A549 (cell line): ENCODE results near the gene ADD1.

Source experiments
- CHD2 ChIP-seq: fragments of 150-350 bp; IDR thresholded peaks from 2 replicates; pipeline ENCODE4 v1.6.1; 2014; ENCODE audit warnings: low read length; ENCODE audit not compliant: partially characterized antibody
- HOXA7 ChIP-seq: fragments of 250-450 bp; sonication (Bioruptor Pico); IDR thresholded peaks from 2 replicates; pipeline ENCODE4 v1.5.0; 2020; ENCODE audit warnings: mild to moderate bottlenecking, moderate library complexity
- JUN ChIP-seq, 2 experiments: fragments of >200 bp; sonication (Bioruptor Twin); formaldehyde crosslinking; IDR thresholded peaks; 2 replicates in 1 of 2; 3 replicates in 1 of 2; pipeline ENCODE4 v1.6.1; 2016 to 2017
- JUNB ChIP-seq: fragments of >200 bp; sonication (Bioruptor Twin); formaldehyde crosslinking; IDR thresholded peaks from 2 replicates; pipeline ENCODE4 v1.6.1; 2016
- MAZ ChIP-seq: fragments of 150-350 bp; IDR thresholded peaks from 2 replicates; pipeline ENCODE4 v1.6.1; 2014; ENCODE audit warnings: antibody characterized with exemption, low read depth, low read length, borderline replicate concordance
- PHF8 ChIP-seq: fragments of 200-600 bp; sonication (generic); IDR thresholded peaks from 2 replicates; pipeline ENCODE4 v1.6.1; 2016; ENCODE audit warnings: low read depth, mild to moderate bottlenecking, antibody characterized with exemption, moderate library complexity, borderline replicate concordance
- POLR2A ChIP-seq: IDR thresholded peaks from 2 replicates; pipeline ENCODE4 v1.6.1; 2012; ENCODE audit warnings: mild to moderate bottlenecking, low read length
- RAD21 ChIP-seq, 2 experiments: fragments of >200 bp in 1 of 2; sonication (Bioruptor Twin) in 1 of 2; formaldehyde crosslinking in 1 of 2; IDR thresholded peaks in 1 of 2; conservative IDR thresholded peaks in 1 of 2; 2 replicates in 1 of 2; 3 replicates in 1 of 2; pipeline ENCODE4 v1.6.1; 2012 to 2018; ENCODE audit warnings: inconsistent platforms in 1 of 2
- RCOR1 ChIP-seq: fragments of 150-350 bp; IDR thresholded peaks from 2 replicates; pipeline ENCODE4 v1.6.1; 2014; ENCODE audit warnings: antibody characterized with exemption, low read length, low read depth
- SMC3 ChIP-seq: fragments of >200 bp; sonication (Bioruptor Twin); formaldehyde crosslinking; IDR thresholded peaks from 3 replicates; pipeline ENCODE4 v1.6.1; 2018; ENCODE audit warnings: inconsistent platforms
- TF ChIP-seq, protein P1 (sequence below): fragments of >200 bp; sonication (Bioruptor Twin); formaldehyde crosslinking; IDR thresholded peaks from 3 replicates; pipeline ENCODE4 v1.5.1; 2016
- TF ChIP-seq, protein P2 (sequence below): fragments of 200-600 bp; sonication (generic); IDR thresholded peaks from 2 replicates; pipeline ENCODE4 v1.6.1; 2016; ENCODE audit warnings: antibody characterized with exemption, mild to moderate bottlenecking, moderate library complexity
- TF ChIP-seq, protein P3 (sequence below): fragments of 450-650 bp; IDR thresholded peaks from 2 replicates; pipeline ENCODE4 v1.6.1; 2014; ENCODE audit warnings: antibody characterized with exemption
- TF ChIP-seq, protein P4 (sequence below): IDR thresholded peaks from 2 replicates; pipeline ENCODE4 v1.6.1; 2012

DNA sequence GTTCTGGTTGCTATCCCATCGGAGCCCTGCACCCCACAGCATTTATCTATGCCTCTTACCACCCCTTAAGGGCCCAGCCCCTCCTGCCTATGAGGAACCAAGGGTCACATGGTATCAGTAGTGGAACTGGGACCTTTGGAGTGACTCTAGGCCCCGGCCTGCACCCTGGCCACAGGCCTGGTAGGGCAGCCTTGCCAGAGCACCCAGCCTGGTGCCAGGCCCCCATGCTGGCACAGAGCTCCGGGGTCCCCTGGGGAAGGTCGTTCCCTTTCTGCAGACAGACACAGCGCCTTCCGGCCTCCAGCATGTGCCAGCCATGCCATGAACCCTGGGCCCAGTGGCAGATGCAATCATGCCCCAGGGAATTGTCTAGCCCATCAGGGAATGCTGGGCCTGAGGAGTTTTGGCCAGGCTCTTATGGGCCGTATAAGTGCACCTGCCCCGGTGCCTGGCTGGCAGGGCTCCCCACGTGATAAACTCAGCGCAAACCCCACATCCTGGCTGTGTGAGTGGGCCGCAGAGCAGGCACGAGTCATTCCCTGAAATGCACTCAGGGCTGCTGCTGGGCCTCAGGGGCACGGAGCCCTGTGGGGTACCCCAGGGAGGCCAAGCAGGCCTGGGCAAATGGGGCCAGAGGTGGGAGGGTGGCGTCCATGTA lies 19.8 kb upstream of the ADD1 start:
- TF ChIP-seq, protein P1, sequence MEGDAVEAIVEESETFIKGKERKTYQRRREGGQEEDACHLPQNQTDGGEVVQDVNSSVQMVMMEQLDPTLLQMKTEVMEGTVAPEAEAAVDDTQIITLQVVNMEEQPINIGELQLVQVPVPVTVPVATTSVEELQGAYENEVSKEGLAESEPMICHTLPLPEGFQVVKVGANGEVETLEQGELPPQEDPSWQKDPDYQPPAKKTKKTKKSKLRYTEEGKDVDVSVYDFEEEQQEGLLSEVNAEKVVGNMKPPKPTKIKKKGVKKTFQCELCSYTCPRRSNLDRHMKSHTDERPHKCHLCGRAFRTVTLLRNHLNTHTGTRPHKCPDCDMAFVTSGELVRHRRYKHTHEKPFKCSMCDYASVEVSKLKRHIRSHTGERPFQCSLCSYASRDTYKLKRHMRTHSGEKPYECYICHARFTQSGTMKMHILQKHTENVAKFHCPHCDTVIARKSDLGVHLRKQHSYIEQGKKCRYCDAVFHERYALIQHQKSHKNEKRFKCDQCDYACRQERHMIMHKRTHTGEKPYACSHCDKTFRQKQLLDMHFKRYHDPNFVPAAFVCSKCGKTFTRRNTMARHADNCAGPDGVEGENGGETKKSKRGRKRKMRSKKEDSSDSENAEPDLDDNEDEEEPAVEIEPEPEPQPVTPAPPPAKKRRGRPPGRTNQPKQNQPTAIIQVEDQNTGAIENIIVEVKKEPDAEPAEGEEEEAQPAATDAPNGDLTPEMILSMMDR: no peak
- TF ChIP-seq, protein P2, sequence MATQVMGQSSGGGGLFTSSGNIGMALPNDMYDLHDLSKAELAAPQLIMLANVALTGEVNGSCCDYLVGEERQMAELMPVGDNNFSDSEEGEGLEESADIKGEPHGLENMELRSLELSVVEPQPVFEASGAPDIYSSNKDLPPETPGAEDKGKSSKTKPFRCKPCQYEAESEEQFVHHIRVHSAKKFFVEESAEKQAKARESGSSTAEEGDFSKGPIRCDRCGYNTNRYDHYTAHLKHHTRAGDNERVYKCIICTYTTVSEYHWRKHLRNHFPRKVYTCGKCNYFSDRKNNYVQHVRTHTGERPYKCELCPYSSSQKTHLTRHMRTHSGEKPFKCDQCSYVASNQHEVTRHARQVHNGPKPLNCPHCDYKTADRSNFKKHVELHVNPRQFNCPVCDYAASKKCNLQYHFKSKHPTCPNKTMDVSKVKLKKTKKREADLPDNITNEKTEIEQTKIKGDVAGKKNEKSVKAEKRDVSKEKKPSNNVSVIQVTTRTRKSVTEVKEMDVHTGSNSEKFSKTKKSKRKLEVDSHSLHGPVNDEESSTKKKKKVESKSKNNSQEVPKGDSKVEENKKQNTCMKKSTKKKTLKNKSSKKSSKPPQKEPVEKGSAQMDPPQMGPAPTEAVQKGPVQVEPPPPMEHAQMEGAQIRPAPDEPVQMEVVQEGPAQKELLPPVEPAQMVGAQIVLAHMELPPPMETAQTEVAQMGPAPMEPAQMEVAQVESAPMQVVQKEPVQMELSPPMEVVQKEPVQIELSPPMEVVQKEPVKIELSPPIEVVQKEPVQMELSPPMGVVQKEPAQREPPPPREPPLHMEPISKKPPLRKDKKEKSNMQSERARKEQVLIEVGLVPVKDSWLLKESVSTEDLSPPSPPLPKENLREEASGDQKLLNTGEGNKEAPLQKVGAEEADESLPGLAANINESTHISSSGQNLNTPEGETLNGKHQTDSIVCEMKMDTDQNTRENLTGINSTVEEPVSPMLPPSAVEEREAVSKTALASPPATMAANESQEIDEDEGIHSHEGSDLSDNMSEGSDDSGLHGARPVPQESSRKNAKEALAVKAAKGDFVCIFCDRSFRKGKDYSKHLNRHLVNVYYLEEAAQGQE: no peak
- TF ChIP-seq JUNB (no peak), POLR2A (no peak), RCOR1 (no peak), MAZ (no peak), RAD21 (conservative IDR thresholded peaks at IDR 0.05 in 1 of 2, IDR thresholded peaks at IDR 0.05 in 1 of 2) (no peak), SMC3 (no peak), HOXA7 (no peak), CHD2 (no peak), JUN (IDR thresholded peaks at IDR 0.05) (no peak), PHF8 (no peak)
- TF ChIP-seq, protein P3, sequence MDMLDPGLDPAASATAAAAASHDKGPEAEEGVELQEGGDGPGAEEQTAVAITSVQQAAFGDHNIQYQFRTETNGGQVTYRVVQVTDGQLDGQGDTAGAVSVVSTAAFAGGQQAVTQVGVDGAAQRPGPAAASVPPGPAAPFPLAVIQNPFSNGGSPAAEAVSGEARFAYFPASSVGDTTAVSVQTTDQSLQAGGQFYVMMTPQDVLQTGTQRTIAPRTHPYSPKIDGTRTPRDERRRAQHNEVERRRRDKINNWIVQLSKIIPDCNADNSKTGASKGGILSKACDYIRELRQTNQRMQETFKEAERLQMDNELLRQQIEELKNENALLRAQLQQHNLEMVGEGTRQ: no peak
- TF ChIP-seq, protein P4, sequence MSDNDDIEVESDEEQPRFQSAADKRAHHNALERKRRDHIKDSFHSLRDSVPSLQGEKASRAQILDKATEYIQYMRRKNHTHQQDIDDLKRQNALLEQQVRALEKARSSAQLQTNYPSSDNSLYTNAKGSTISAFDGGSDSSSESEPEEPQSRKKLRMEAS: no peak
